ENCODE results near the gene THEM4. TPM values are rescaled to one million over a fixed set of nuclear protein-coding genes. Genes with fewer than 3 reads are reported as not detected.
A peak's percentile ranks its signal among the peaks of the same experiment; 100 is the strongest.
"Not testable (repeated sequence)": the region's sequence is repeated elsewhere in the genome, so short reads cannot be mapped to it uniquely, and the experiment has no call there.

THEM4 gene
- total RNA-seq, 1 experiment from 2014 or later = 15.4 TPM

DNA sequence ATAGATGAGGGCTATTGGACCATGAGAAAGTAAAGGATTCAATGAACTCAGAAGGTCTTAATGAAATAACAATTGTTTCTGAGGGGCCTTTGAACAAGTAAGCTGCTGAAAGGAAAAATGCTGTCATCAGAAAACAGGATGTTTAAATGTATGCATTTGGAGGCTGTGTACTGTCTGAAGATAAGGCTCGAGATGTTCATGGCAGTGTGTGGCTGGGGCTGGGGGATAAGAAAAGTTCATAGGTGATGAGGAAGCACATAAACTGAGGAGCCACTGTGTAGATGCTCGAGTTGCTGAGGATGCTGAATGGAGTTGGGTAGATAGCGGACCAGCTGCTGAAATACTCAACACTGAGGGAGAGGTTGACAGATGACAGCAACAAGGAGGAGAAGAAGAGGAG lies 17.8 kb downstream of the THEM4 start:
- no peak for DNase-seq
- Histone ChIP-seq H3K27me3 (no peaks in the 10 kb centered on the region), H3K4me1 (no peaks in the 10 kb centered on the region), H3K4me3 (no peak overlapping the region), H3K27ac (no peak overlapping the region), H3K36me3 (peaks cover 19% of the 10 kb centered on the region), H3K9me3 (replicated peaks) (no peaks in the 10 kb centered on the region)

DNA sequence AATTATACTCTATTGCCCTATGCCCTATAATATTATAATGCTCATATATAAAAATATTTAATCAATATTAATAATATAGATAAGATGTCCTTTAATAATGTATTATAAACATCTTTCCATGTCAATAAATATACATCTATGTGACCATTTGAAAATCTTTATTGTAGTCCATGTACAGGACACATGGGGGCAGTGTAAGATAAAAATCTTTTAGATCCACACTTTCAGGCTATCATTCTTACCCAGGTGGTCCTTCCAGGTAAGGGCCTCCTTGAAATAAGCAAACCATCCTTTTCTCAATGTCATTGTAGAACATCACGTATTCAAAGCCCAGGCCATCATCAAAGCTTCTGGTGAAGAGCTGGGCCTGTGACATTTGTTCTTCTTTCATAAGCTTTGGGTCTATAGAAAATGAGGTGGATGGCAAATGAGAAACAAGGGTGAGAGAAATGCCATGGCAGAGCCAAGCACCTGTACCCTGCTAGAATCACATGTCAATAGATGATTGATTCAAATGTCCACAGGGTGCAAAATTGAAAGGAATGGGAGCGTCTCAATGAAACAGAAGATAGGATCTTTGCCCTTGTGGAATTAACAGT lies 20.2 kb downstream of the THEM4 start:
- peak in 1 of 2 experiments; percentile 10 for DNase-seq
- Histone ChIP-seq H3K36me3 (peaks cover 13% of the 10 kb centered on the region; the same call in 1 of the 2 replicates), H3K4me3 (no peak overlapping the region), H3K27me3 (no peaks in the 10 kb centered on the region), H3K9me3 (replicated peaks) (no peaks in the 10 kb centered on the region), H3K4me1 (no peaks in the 10 kb centered on the region), H3K27ac (no peak overlapping the region)

DNA sequence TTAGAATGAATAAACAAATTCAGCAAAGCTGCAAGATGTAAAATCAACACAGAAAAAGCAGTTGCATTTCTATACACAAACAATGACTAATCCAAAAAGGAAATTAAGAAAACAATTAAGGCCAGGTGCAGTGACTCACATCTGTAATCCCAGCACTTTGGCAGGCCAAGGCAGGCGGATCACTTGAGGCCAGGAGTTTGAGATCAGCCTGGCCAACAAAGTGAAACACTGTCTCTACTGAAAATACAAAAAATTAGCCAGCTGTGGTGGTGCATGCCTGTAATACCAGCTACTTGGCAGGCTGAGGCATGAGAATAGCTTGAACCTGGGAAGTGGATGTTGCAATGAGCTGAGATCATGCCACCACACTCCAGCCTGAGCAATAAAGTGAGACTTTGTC lies 22.3 kb downstream of the THEM4 start:
- peak; percentile 9 to 18 for DNase-seq
- no peak overlapping the region for H3K27ac ChIP-seq

DNA sequence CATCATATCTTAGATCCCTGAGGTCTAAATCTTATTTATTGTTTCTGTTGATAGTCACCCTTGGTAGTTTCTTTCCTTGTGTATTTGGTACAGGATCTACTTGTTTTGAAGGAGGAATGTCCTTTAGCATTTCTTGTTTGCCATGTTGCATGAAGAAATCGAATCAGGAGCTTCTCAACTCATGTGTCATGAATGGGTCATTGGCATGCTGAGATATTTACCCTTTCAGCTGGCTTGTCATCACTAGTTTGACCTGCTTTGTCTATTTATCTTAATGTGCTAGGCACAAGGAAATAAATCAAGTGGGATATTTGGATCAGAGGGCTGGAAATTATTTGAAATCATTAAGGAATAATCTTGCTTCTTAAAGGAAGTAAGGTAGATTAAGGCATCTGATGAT lies 23.8 kb downstream of the THEM4 start:
- no peak for DNase-seq
- Histone ChIP-seq H3K9me3 (replicated peaks) (no peaks in the 10 kb centered on the region), H3K27me3 (no peaks in the 10 kb centered on the region), H3K36me3 (peaks cover 10% of the 10 kb centered on the region; the same call in 1 of the 2 replicates), H3K4me1 (no peaks in the 10 kb centered on the region), H3K4me3 (no peak overlapping the region), H3K27ac (no peak overlapping the region)

More for the DNA sequence above, 22.3 kb downstream of the THEM4 start:
- Histone ChIP-seq H3K36me3 (peaks cover 13% of the 10 kb centered on the region; the same call in 1 of the 2 replicates), H3K4me3 (no peak overlapping the region), H3K4me1 (no peaks in the 10 kb centered on the region), H3K27me3 (no peaks in the 10 kb centered on the region), H3K9me3 (replicated peaks) (no peaks in the 10 kb centered on the region)

DNA sequence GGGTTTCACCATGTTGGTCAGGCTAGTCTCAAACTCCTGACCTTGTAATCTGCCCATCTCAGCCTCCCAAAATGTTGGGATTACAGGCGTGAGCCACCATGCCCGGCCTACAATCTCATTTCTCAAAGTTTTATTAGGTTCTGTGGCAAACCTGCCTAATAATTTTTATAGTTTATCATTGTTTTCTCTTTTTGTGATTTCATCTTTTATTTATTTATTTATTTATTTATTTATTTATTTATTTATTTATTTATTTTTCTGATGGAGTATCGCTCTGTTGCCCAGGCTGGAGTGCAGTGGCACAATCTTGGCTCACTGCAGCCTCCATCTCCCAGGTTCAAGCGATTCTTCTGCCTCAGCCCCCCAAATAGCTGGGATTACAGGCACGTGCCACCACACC lies 24.4 kb downstream of the THEM4 start:
- DNase-seq; H3K9me3 ChIP-seq (replicated peaks); H3K4me3 ChIP-seq; H3K27me3 ChIP-seq; H3K27ac ChIP-seq; H3K4me1 ChIP-seq: not testable (repeated sequence)
- peaks cover 10% of the 10 kb centered on the region; the same call in 1 of the 2 replicates for H3K36me3 ChIP-seq

DNA sequence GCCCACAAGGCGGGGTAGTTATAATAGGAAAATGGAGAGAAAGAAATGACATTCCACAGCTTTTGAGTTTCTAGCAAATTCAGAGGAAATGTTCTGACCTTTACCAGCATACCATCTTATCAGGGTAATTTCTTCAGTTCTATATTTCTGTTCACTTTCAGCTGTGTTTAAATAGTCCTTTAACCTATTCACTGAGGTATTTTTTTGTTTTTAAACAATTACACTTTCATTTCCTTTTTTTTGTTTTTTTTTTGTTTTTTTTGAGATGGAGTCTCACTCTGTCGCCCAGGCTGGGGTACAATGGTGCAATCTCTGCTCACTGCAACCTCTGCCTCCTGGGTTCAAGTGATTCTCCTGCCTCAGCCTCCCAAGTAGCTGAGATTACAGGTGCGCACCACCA lies 24.9 kb downstream of the THEM4 start:
- H3K4me3 ChIP-seq; DNase-seq; H3K4me1 ChIP-seq; H3K9me3 ChIP-seq (replicated peaks); H3K27ac ChIP-seq; H3K27me3 ChIP-seq: not testable (repeated sequence)
- peaks cover 10% of the 10 kb centered on the region; the same call in 1 of the 2 replicates for H3K36me3 ChIP-seq

DNA sequence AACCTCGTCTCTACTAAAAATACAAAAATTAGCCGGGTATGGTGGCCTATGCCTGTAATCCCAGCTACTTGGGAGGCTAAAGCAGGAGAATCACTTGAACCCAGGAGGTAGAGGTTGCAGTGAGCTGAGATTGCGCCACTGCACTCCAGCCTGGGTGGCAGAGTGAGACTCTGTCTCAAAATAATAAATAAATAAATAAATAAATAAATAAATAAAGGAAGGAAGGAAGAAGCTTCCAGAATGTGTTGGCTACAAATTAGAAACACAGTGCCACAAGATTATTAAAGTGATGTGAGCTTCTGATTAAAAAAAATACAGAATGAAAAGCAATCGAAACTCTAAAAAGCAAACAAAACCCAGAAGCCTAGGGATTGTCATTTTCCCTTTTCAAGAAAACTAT lies 25.4 kb downstream of the THEM4 start:
- not testable (repeated sequence) for H3K27ac ChIP-seq; DNase-seq; H3K9me3 ChIP-seq (replicated peaks); H3K27me3 ChIP-seq; H3K4me3 ChIP-seq; H3K4me1 ChIP-seq
- H3K36me3 ChIP-seq = peaks cover 10% of the 10 kb centered on the region; the same call in 1 of the 2 replicates

DNA sequence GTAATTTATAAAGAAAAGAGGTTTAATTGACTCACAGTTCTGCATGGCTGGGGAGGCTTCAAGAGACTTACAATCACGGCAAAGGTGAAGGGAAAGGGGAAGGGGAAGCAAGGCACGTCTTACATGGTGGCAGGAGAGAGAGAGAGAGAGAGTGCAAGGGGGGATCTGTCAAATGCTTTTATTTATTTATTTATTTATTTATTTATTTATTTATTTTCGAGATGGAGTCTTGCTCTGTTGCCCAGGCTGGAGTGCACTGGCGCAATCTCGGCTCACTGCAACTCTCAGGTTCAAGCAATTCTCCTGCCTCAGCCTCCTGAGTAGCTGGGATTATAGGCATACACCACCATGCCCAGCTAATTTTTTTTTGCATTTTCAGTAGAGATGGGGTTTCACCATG lies 26.4 kb downstream of the THEM4 start:
- not testable (repeated sequence) for H3K27ac ChIP-seq; H3K27me3 ChIP-seq; H3K4me3 ChIP-seq; DNase-seq; H3K9me3 ChIP-seq (replicated peaks); H3K36me3 ChIP-seq; H3K4me1 ChIP-seq

DNA sequence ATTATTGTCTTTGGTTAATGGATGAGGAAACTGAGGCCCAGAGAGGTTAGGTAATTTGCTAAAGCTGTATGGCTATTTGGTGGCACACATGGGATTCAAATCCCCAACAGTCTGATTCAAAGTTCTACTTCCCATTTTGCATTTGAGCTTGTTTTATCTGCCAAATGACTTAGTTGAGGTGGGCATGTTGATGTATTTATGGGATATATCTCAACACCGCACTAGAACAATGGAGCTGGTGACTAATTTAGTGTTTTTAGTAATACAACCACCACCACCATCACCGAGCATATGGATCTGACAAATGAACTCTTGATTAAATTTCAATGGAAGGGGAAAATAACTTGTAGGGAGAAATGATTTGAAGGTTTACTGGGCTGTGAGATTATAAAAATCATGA lies 26.8 kb downstream of the THEM4 start:
- no peaks in the 10 kb centered on the region for H3K27me3 ChIP-seq
- DNase-seq = no peak

DNA sequence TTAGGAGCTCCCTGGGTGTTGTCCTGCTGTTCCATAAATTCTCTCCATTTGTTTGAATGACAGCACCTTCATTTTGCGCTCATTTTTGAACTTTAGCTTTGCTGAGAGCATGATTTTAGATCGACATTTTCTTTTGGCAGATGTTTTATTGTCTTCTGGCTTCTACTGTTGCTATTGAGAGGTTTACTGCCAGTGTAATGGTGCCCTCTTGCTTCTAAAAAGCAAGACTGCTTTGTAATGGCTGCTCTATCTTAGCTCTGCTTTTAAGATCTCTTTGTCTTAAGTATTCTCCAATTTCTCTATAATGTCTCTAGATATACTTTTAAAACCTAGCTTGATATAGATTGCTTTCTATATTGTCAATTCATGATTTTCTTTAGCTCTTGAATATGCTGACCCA lies 27.8 kb downstream of the THEM4 start:
- Histone ChIP-seq H3K4me1 (no peaks in the 10 kb centered on the region), H3K27ac (no peak overlapping the region), H3K36me3 (no peaks in the 10 kb centered on the region), H3K27me3 (no peaks in the 10 kb centered on the region), H3K9me3 (replicated peaks) (no peaks in the 10 kb centered on the region), H3K4me3 (no peak overlapping the region)
- no peak for DNase-seq

More for the DNA sequence above, 26.8 kb downstream of the THEM4 start:
- no peaks in the 10 kb centered on the region for H3K9me3 ChIP-seq (replicated peaks)
- H3K36me3 ChIP-seq = peaks cover under 1% of the 10 kb centered on the region; the same call in 1 of the 2 replicates
- no peak overlapping the region for H3K27ac ChIP-seq
- H3K4me1 ChIP-seq = no peaks in the 10 kb centered on the region
- no peak overlapping the region for H3K4me3 ChIP-seq

DNA sequence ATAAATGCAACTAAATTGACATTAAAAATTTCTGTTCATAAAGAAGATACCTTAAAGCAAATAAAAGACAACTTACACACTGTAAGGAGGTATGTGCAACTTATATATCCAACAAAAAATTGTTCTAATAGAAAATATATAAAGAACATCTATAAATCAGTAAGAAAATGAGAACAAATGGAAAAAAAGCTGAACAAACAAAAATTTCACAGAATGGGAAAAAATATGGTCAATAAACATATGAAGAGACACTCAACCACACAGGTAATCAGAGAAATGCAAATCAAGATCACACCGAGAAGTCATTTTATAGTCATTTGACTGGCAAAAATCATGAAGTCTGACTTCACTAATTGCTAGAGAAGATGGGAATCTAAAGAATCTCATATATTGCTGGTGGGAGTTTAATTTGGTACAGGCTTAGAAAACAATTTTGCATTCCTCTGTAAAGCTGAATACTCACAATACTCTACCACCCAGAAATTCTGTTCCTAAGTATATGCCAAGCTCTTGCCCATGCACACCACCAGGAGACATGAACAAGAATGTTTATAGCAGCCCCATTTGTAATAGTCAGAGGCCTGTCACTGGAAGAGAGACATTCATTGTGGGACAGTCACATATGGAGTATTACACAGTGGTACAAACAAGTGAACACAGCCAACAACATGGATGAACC lies 33.8 kb downstream of the THEM4 start:
- Histone ChIP-seq H3K4me1 (peaks cover 7% of the 10 kb centered on the region), H3K36me3 (no peaks in the 10 kb centered on the region), H3K27me3 (no peaks in the 10 kb centered on the region), H3K9me3 (replicated peaks) (no peaks in the 10 kb centered on the region), H3K4me3 (no peak overlapping the region), H3K27ac (no peak overlapping the region)
- DNase-seq = no peak

DNA sequence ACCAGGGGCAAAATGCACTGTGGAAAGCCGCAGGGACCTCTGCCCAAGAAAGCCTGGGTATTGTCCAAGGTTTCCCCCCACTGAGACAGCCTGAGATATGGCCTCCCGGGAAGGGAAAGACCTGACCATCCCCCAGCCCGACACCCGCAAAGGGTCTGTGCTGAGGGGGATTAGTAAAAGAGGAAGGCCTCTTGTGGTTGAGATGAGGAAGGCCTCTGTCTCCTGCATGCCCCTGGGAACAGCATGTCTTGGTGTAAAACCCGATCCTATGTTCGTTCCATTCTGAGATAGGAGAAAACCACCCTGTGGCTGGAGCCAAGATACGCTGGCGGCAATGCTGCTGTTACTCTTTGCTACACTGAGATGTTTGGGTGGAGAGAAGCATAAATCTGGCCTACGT lies 36.5 kb downstream of the THEM4 start:
- not testable (repeated sequence) for H3K36me3 ChIP-seq; H3K27me3 ChIP-seq; H3K9me3 ChIP-seq (replicated peaks); H3K4me3 ChIP-seq; H3K27ac ChIP-seq; DNase-seq
- H3K4me1 ChIP-seq = peaks cover 11% of the 10 kb centered on the region

DNA sequence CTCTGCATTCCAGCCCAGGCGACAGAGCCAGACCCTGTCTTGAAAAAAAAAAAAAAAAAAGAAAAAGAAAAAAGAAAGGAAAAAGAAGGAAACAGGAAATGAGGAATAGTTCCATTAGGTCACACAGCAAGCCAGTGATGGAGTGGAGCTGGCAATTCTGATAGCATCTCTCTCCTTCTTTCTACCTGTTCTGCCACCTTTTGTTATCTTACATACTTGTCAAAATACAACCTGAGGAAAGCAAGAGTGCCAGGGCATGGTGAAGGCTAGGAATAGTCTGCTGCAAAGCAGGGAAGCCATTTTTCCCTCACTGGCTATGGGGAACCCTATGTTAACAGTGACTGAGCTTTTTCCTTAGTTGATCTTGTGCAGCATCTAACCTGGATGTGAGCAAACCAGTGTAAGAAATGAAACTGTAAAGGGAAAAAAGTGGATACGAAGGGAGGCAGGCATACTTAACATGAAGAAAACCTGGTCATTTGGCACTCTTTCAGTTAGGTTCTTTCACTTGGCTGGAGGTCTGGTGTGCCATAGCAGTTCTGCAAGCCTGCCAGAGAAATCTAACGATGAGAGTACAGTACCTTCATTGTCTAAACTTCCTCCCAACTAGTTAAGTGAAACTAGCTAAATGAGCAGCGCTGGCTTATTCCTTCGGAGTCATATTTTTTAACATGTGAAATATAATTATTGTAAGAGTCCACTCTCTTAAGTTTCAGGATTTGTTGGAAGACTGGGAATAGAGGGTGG lies 37.9 kb downstream of the THEM4 start:
- Histone ChIP-seq H3K36me3 (no peaks in the 10 kb centered on the region), H3K4me1 (peaks cover 11% of the 10 kb centered on the region), H3K9me3 (replicated peaks) (no peaks in the 10 kb centered on the region), H3K27ac (no peak overlapping the region), H3K27me3 (no peaks in the 10 kb centered on the region), H3K4me3 (no peak overlapping the region)
- no peak for DNase-seq

DNA sequence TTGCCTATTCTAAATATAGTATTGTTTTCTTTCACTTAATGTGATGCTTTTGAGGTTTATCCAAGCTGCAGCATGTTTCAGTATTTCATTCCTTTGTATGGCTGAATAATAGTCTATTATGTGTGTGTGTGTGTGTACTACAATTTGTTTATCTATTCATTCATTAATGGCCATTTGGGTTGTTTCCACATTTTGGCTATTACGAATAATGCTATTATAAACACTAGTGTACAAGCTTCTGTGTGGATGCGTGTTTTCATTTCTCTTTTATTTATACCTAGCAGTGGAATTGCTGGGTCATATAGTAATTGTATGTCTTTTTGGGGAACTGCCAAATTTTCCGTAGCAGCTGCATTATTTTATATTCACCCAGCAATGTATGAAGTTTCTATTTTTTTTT lies 40.8 kb downstream of the THEM4 start:
- Histone ChIP-seq H3K36me3 (no peaks in the 10 kb centered on the region), H3K27me3 (no peaks in the 10 kb centered on the region), H3K4me3 (no peak overlapping the region), H3K4me1 (0 out of 2 replicates have a peak, but pooled peaks cover 4% of the 10 kb centered on the region), H3K9me3 (replicated peaks) (no peaks in the 10 kb centered on the region), H3K27ac (no peak overlapping the region)
- DNase-seq = no peak

DNA sequence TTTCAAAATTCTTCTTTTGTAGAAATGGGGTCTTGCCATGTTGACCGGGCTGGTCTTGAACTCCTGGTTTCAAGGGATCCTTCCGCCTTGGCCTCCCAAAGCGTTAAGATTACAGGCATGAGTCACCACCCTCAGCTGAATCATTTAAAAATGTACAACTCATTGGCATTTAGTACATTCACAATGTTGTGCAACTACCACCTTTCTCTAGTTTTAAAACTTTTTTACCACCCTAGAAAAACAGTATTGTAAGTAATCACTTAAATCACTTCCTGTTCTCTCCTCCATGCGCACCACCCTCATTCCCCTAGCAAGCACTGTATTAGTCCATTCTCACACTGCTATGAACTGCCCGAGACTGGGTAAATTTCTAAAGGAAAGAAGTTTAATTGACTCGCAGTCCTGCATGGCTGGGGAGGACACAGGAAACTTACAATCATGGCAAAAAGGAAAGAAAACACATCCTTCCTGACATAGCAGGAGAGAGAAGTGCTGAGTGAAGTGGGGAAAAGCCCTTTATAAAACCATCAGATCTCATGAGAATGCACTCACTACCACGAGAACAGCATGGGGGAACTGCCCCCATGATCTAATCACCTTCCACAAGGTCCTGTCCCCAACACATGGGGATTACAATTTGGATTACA lies 41.4 kb downstream of the THEM4 start:
- no peak for DNase-seq
- H3K4me1 ChIP-seq = 0 out of 2 replicates have a peak, but pooled peaks cover 4% of the 10 kb centered on the region
- H3K36me3 ChIP-seq = no peaks in the 10 kb centered on the region
- no peak overlapping the region for H3K4me3 ChIP-seq
- no peaks in the 10 kb centered on the region for H3K9me3 ChIP-seq (replicated peaks)
- no peaks in the 10 kb centered on the region for H3K27me3 ChIP-seq
- H3K27ac ChIP-seq = no peak overlapping the region
